ENCODE measurements around the gene SLC27A6. TPM values are rescaled to one million over a fixed set of nuclear protein-coding genes. Genes with fewer than 3 reads are reported as not detected.

SLC27A6 gene
- total RNA-seq, 1 experiment from 2014 or later = not detected

GRCh38 chr5:129082225-129083136 lies 117.2 kb downstream of the SLC27A6 start:
- intact Hi-C loops (cut with micrococcal nuclease; ENCODE audit: unreplicated experiment) = no loop called here
- H3K27me3 ChIP-seq (replicated peaks; ENCODE audit: insufficient read depth, low read depth, low read length, poor library complexity) = peaks cover 12% of the 10 kb centered on the region
- H3K4me1 ChIP-seq (ENCODE audit: insufficient read depth, low read length, poor library complexity, severe bottlenecking) = no peaks in the 10 kb centered on the region
- no TSS peak for BruUV-seq (replicated peaks)
- ChIA-PET CTCF (no interaction called here), POLR2A (ENCODE audit: low non-redundant PET) (no interaction called here)
- H3K9me3 ChIP-seq (ENCODE audit: low read depth, low read length, poor library complexity, severe bottlenecking) = no peaks in the 10 kb centered on the region
- TF ChIP-seq CTCF (conservative IDR thresholded peaks at IDR 0.05; ENCODE audit: low read depth, low read length) = no peak
- TF ChIP-seq EZH2 (IDR thresholded peaks at IDR 0.05; ENCODE audit: borderline replicate concordance, low read depth, low read length, poor library complexity, severe bottlenecking) = no peak
- H3K36me3 ChIP-seq (ENCODE audit: insufficient read depth, low read length, poor library complexity, severe bottlenecking) = no peaks in the 10 kb centered on the region
- H3K4me3 ChIP-seq (ENCODE audit: low read depth, low read length, poor library complexity, severe bottlenecking) = no peak overlapping the region
- no peak for DNase-seq (ENCODE audit: low spot score)
- no peak overlapping the region for H3K27ac ChIP-seq (ENCODE audit: low read depth, low read length, poor library complexity, severe bottlenecking)

Other genes with a start within 250 kb of the SLC27A6 start
- gene ISOC1, start 129.3 kb downstream of the SLC27A6 start, total RNA-seq (2021) = 18.3 and 21.1 TPM in 2 replicates

Measured in A673 (cell line).